ENCODE measurements around the gene NOC2L.

DNA sequence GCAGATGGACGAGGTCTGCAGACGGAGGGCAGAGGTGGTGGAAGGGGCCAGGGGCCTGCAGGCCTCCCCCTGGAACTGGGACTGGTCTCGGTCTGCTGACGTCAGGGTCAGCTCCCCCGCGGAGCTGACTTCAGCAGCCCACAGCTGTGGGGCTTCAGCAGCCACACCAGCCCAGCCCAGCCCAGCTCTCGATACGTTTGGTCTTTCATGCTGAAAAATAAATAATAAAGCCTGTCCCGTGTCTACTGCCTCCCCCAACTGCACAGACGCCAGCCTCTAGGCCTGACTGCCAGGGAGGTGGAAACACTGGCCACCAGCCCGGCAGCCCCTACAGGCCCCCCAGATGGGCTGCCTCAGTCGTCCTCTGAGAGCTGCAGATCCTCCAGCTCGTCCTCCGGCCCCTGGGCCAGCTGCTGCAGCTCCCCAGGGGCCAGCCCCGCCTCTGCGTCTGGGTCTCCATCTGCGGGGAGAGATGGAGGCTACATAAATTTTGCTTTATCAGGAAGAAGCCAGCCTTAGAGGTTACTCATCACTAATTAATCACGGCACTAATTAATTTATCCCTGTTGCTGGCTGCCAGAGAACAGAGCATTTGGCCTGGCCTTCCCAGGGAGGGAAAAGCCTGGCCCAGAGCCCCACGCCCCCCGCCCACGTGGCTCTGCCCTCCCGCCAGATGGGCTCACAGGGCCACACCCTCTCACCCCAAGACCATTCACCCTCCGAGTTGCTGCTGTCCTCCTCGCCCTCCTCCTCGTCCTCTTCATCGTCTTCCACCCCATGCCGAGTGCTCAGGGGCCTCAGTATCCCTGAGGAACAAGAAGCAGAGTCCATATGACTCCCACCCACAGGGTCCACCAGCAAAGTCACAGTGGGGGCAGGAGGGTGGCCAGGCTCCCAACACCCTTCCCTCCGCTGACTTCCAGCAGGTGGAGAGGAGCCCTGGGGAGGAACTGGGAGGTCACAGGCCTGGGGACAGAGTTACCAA lies 14.4 kb downstream of the NOC2L start:
- TF ChIP-seq POLR2A (IDR thresholded peaks at IDR 0.05; ENCODE audit: low read depth, low read length) (no peak), POLR2AphosphoS5 (IDR thresholded peaks at IDR 0.05; ENCODE audit: low read depth, low read length) (no peak), PAX5 (IDR thresholded peaks at IDR 0.05; ENCODE audit: insufficient read depth, low read length, severe bottlenecking) (no peak), SPI1 (IDR thresholded peaks at IDR 0.05; ENCODE audit: low read depth, low read length) (no peak), TAF1 (IDR thresholded peaks at IDR 0.05; ENCODE audit: low read depth, low read length) (no peak)
